ENCODE data around the gene PTCD3. TPM values are rescaled to one million over a fixed set of nuclear protein-coding genes. Genes with fewer than 3 reads are reported as not detected.

PTCD3 gene
- total RNA-seq, 1 experiment from 2014 or later, result 55.5 TPM

DNA sequence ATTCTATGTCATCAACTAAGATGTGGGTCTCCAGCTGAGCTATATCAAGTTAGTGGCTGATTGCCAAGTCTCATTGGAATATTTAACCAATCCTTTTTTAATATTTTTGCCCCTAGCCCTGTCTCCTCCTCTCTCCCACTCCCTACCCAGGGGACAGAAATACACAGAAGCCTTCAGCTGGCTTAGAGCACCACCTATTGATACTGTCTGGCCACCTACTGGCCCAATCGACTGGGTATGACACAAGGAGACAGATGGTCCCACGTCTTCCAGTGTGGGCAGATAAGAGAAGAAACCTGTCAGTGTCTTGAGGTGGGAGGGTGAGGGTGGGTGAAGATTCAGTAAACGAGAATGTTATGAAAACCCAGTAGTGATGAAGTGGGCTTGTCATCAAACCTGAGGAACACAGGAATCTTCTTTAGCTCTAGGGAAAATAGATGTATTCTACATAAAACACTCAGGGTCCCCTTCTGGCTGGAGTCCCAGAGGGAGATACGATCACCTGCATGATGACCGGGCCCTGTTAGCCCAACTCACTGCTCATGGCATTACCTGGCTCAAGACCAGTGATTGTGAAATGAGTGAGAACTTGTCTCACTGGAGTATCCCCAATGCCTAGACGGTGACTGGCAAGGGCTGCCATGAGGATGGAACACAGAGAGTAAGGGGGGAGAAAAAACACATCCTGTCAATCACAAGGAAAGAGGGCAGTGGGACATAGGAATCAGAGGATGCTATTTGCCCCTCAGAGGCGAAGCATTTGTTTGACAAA is 27.1 kb upstream of the PTCD3 start:
- in situ Hi-C loops (cut with HindIII; ENCODE audit: low pct_unique_long_range_greater_than_20kb, low sequenced_read_pairs), result no loop called here
- peak; percentile 39 for DNase-seq (ENCODE audit: low read depth)

GRCh38 chr2:86079981-86080911 is 25.8 kb upstream of the PTCD3 start:
- peak; percentile 50 for DNase-seq (ENCODE audit: low read depth)
- in situ Hi-C loops (cut with HindIII; ENCODE audit: low pct_unique_long_range_greater_than_20kb, low sequenced_read_pairs), result loop anchor here (5.0 kb wide), 1 partner anchor 43 kb away; no protein-coding TSS in a partner anchor

DNA sequence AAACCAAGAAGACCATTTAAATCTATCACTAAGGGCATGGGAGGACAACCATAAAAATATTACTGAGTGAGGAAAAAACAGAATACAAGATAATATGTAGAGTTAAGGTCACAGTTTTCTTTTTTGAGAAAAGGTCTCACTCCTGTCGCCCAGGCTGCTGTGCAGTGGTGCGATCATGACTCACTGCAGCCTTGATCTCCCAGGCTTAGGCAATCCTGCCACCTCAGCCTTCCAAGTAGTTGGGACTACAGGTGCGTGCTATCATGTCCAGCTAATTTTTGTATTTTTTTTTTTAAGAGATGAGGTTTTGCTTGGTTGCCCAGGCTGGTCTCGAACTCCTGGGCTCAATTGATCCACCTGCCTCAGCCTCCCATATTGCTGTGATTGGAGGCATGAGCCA is 24.3 kb upstream of the PTCD3 start:
- in situ Hi-C loops (cut with HindIII; ENCODE audit: low pct_unique_long_range_greater_than_20kb, low sequenced_read_pairs), result loop anchor here (5.0 kb wide), 1 partner anchor 44 kb away; no protein-coding TSS in a partner anchor
- no peak for DNase-seq (ENCODE audit: low read depth)

DNA sequence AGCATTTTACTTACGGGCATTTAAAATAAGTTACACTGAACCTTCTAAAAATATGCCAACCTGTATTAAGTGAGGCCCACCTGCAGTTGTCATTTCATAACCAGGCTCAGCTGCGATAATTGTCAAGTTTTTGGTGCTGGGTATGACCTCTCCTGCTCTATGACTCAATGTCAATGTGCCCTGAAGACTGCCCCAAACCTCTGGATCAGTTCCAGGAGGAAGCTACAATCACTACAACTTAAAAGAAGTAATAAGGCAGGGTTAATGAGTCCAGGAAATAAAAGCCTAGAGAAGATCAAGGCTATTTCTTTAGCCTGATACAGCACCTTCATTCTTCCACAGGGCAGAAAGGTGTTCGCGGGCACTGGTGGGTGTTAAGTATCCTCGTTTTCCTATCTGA is 23.3 kb upstream of the PTCD3 start:
- no peak for DNase-seq (ENCODE audit: low read depth)
- in situ Hi-C loops (cut with HindIII; ENCODE audit: low pct_unique_long_range_greater_than_20kb, low sequenced_read_pairs), result loop anchor here (5.0 kb wide), 1 partner anchor 45 kb away; no protein-coding TSS in a partner anchor

DNA sequence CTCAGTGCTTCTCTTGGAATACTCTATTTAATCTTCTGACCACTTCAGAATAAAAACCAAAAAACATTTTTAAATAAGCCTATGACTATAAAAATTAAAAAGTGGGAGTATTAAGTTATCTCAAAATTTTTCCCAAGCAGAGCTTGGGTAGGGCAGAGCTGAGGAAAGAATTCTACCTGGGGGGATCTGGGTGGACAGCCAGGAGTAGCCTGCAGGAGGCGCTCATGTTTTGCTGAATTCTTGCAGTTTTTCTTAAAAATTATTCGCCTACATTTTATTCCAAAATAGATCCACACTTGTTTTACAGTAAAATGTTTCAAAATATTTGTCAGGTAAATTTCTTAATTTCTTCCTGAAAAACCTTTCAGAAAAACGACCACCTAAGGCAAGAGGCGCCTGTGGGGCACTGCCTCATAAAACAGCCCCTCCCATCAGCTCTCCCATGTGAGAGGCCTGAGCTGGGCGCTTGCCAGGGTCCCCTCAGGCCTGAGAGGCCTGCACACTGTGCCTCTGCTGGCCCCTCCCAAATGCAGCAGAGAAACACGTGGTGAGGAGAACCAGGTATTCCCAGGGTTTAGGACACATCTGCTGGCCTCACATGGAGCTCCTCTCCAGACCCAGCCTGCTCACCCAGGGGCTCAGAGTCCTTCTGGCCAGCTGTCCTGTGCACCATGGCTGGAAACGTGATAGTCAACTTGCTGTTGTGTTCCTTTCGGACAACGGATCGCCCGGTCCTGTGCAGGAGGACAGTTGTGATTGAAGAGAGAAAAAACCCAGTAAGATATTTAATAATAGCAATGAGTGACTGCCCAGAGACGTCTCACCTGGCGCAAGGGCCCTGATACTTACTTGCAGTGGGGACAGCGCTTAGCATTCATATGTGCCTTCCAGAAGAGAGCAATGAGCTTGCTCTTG is 17.8 kb upstream of the PTCD3 start:
- DNase-seq (ENCODE audit: low read depth), result no peak
- in situ Hi-C loops (cut with HindIII; ENCODE audit: low pct_unique_long_range_greater_than_20kb, low sequenced_read_pairs), result no loop called here

DNA sequence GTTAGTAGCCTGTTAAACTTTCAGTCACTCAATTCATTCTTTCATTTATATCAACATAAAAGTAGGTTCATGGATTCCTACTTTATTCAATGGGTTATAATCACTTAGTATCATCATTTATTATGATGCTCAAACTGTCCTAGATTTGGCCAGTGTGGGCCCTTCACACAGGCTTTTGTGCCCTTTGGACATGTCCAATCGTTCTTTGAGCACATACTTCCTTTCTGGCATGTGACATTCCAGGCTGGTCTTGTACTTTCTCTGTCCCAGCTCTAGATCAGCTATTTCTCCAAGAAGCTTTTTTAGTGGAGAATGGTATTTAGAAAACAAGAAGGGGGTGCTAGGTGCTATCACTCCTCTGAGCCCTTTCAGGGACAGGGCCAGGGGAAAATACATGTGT is 11.8 kb upstream of the PTCD3 start:
- DNase-seq (ENCODE audit: low read depth), result no peak
- in situ Hi-C loops (cut with HindIII; ENCODE audit: low pct_unique_long_range_greater_than_20kb, low sequenced_read_pairs), result no loop called here

DNA sequence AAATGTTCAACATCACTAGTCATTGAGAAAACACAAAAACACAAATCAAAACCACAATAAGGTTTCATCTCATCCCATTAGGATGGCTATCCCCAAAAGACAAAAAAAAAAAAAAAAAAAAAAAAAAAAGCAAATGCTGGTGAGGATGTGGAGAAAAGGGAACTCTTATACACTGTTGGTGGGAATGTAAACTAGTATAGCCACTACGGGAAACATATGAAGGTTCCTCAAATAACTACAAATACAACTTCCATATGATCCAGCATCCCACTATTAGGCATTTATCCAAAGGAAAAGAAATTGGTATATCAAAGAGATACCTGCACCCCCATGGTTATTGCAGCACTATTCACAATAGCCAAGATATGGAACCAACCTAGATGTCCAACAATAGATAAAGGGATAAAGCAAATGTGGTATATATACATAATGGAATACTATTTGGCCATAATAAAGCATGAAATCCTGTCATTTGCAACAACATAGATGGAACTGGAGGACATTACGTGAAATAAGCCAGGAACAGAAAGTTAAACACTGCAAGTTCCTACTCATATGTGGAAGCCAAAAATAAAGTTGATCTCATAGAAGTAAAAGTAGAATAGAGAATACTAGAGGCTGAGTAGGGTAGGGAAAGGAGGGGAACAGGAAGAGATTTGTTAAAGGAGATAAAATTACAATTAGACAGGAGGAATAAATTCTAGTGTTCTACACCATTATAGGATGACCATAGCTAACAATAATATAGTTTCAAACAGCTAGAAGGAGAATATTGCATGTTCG is 8.7 kb upstream of the PTCD3 start:
- in situ Hi-C loops (cut with HindIII; ENCODE audit: low pct_unique_long_range_greater_than_20kb, low sequenced_read_pairs), result no loop called here

DNA sequence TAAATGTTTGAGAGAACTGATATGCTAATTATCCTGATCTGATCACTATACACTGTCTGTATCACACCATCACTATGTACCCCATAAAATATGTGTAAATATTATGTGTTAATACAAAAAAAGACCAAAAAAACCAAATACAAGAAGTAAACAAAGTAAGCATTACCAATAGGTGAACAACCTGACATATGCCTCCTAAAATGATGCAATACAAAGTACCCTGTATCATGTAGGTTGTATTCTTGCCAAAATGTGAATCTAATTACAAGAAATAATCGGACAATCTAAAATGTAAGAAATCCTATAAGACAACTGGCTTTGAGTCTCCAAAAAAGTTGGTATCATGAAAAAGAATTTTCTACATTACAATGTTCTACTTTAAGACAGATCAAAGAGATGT is 8.1 kb upstream of the PTCD3 start:
- no peak for DNase-seq (ENCODE audit: low read depth)
- in situ Hi-C loops (cut with HindIII; ENCODE audit: low pct_unique_long_range_greater_than_20kb, low sequenced_read_pairs), result no loop called here

More for the DNA sequence above, 8.7 kb upstream of the PTCD3 start:
- no peak for DNase-seq (ENCODE audit: low read depth)

DNA sequence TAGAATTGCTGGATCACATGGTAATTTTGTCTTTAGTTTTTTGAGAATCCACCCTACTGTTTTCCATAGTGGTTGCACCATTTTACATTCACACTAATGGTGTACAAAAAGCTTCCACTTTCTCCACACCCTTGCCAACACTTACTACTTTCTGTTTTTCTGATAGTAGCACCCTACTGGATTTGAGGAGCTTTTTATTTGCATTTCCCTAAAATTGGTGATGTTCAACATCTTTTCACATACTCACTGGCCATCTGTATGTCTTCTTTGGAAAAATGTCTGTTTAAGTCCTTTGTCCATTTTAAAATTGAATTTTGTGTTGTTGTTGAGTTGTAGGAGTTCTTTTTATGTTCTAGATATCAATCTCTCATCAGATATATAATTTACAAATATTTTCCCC is 3.9 kb upstream of the PTCD3 start:
- in situ Hi-C loops (cut with HindIII; ENCODE audit: low pct_unique_long_range_greater_than_20kb, low sequenced_read_pairs), result no loop called here
- no peak for DNase-seq (ENCODE audit: low read depth)

GRCh38 chr2:86105252-86105968 is 625 bp upstream of the PTCD3 start, which contains the start of gene POLR1A:
Gene POLR1A, minus strand, starts transcription at chr2:86105886. Its CDS starts 110 bp downstream, at chr2:86105776.
- DNase-seq (ENCODE audit: low read depth), result peak; percentile 96
- in situ Hi-C loops (cut with HindIII; ENCODE audit: low pct_unique_long_range_greater_than_20kb, low sequenced_read_pairs), result no loop called here

- in situ Hi-C loops (cut with HindIII; ENCODE audit: low pct_unique_long_range_greater_than_20kb, low sequenced_read_pairs), result no loop called here
- DNase-seq (ENCODE audit: low read depth), result no peak
These were observed 996 bp downstream of the PTCD3 start for GRCh38 chr2:86107031-86107430.

DNA sequence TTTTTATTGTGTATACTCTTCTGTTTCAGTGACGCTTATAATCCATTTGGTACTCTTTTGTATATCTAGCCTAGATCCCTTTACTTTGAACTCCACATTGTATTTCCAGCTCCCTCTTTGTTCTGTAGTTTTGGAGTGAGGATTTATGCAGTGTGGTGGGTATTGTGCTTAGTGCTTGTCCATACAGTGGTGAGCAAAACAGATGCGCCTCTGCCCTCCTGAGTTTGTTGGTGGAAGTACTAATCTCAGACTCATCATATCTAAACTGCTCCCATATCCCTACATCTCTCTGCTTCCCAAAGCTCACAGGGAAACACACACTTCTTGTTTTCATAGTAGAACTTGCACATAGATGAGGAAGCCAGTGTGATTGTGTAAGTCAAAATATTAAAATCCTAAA is 12.1 kb downstream of the PTCD3 start:
- no peak for DNase-seq (ENCODE audit: low read depth)
- in situ Hi-C loops (cut with HindIII; ENCODE audit: low pct_unique_long_range_greater_than_20kb, low sequenced_read_pairs), result no loop called here

DNA sequence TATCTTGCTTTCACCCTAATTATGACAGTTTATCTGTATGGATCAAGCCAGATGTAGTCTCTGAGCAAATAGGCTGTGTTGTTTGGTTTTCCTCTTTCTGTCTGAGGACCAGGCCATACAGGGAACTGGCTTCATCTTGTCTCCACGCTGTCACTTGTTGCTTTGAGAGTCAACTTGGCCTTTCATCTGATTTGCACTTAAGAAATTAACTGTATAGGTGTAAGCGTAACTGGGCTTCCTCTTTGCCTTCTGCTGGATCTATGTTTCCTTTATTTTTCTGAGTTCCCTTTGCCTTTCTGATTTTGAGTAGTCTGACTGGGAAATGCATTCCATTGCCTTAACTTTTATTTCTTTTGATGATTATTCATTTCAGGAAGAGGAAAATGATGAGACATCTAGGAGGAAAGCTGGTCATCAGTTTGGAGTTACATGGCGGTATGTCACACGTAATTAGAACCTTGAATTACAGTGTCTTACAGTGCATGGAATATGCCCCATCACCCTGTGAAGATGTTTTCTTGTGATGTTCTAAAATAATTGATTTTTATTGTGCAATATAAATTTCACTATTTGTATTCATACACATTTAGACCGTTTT is 17.4 kb downstream of the PTCD3 start:
- no peak for DNase-seq (ENCODE audit: low read depth)
- in situ Hi-C loops (cut with HindIII; ENCODE audit: low pct_unique_long_range_greater_than_20kb, low sequenced_read_pairs), result no loop called here

- in situ Hi-C loops (cut with HindIII; ENCODE audit: low pct_unique_long_range_greater_than_20kb, low sequenced_read_pairs), result no loop called here
- DNase-seq (ENCODE audit: low read depth), result no peak
These were observed 18.6 kb downstream of the PTCD3 start for GRCh38 chr2:86124683-86125082.

DNA sequence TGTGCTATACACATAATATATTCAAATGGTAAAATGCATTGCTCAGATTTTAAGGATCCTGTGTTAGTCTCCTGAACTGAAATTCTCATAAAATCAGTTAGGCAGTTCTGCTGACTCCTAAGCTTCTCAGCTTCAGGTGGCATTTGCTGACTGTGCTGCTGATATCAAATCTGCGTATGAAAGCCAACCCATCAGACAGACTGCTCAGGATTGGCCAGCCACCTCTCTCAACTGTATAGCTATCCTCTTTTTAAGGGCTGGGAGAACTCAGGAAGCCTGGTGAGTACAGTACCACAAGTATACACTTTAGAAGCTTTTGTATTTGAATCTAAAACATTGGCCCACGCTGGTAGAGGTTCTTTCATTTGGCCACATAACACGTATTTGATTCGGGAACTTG is 28.7 kb downstream of the PTCD3 start:
- in situ Hi-C loops (cut with HindIII; ENCODE audit: low pct_unique_long_range_greater_than_20kb, low sequenced_read_pairs), result no loop called here
- DNase-seq (ENCODE audit: low read depth), result no peak

- in situ Hi-C loops (cut with HindIII; ENCODE audit: low pct_unique_long_range_greater_than_20kb, low sequenced_read_pairs), result no loop called here
- no peak for DNase-seq (ENCODE audit: low read depth)
These were observed 29.6 kb downstream of the PTCD3 start for GRCh38 chr2:86135653-86136052.

All from Caki2 (cell line).